Left renal pelvis (tissue), 4 donors: Measurements from ENCODE around the gene ATRX. TPM values are rescaled to one million over a fixed set of nuclear protein-coding genes. Genes with fewer than 3 reads are reported as not detected.
"Not testable (repeated sequence)": the region's sequence is repeated elsewhere in the genome, so short reads cannot be mapped to it uniquely, and the experiment has no call there.

Source experiments
- DNase-seq, 4 donors: peaks; one replicate each; pipeline ENCODE4 v3.0.0-alpha.2; 2013; ENCODE audit warnings: low read depth in 4 of 4, low spot score in 3 of 4
- polyA plus RNA-seq, 4 donors: library from polyadenylated mRNA; unstranded; fragments of 120-200 nt; gene quantifications; one replicate each; pipeline ENCODE4 v1.2.1, GENCODE V29; 2013; ENCODE audit not compliant: insufficient read length in 4 of 4

Gene ATRX
- polyA plus RNA-seq, 4 donors, result 80.8 to 91.0 (median 85.6) TPM

GRCh38 chrX:77638397-77638796 is 147.6 kb downstream of the ATRX start:
- DNase-seq, result no peak

GRCh38 chrX:77635373-77635772 is 150.6 kb downstream of the ATRX start:
- no peak for DNase-seq

- no peak for DNase-seq
Observed at GRCh38 chrX:77628294-77629025, 157.6 kb downstream of the ATRX start.

GRCh38 chrX:77622672-77623071 is 163.3 kb downstream of the ATRX start:
- DNase-seq, result no peak

GRCh38 chrX:77622233-77622632 is 163.8 kb downstream of the ATRX start:
- no peak for DNase-seq

- not testable (repeated sequence) for DNase-seq
Observed at GRCh38 chrX:77621453-77621852, 164.6 kb downstream of the ATRX start.

- no peak for DNase-seq
Observed at GRCh38 chrX:77617206-77617605, 168.8 kb downstream of the ATRX start.

- no peak for DNase-seq
Observed at GRCh38 chrX:77603635-77604336, 182.2 kb downstream of the ATRX start.

GRCh38 chrX:77597511-77597910 is 188.5 kb downstream of the ATRX start:
- no peak for DNase-seq

GRCh38 chrX:77597090-77597489 is 188.9 kb downstream of the ATRX start:
- DNase-seq, result no peak

- DNase-seq, result no peak
Observed at GRCh38 chrX:77595848-77596247, 190.2 kb downstream of the ATRX start.

GRCh38 chrX:77572322-77572721 is 213.7 kb downstream of the ATRX start:
- no peak for DNase-seq

GRCh38 chrX:77565278-77565677 is 220.7 kb downstream of the ATRX start:
- DNase-seq, result no peak

- no peak for DNase-seq
Observed at GRCh38 chrX:77564823-77565222, 221.2 kb downstream of the ATRX start.

GRCh38 chrX:77561372-77561771 is 224.6 kb downstream of the ATRX start:
- no peak for DNase-seq

GRCh38 chrX:77556276-77556675 is 229.7 kb downstream of the ATRX start:
- DNase-seq, result no peak

GRCh38 chrX:77548751-77549150 is 237.3 kb downstream of the ATRX start:
- no peak for DNase-seq

GRCh38 chrX:77539778-77540177 is 246.2 kb downstream of the ATRX start:
- not testable (repeated sequence) for DNase-seq

GRCh38 chrX:77531261-77531660 is 254.8 kb downstream of the ATRX start:
- not testable (repeated sequence) for DNase-seq

GRCh38 chrX:77528034-77528433 is 258.0 kb downstream of the ATRX start:
- no peak for DNase-seq

- DNase-seq, result no peak
Observed at GRCh38 chrX:77527233-77528001, 258.6 kb downstream of the ATRX start.
